Effector memory CD4-positive, alpha-beta T cell (primary cell): ENCODE data around the gene VEGFB.
"Not testable (repeated sequence)": the region's sequence is repeated elsewhere in the genome, so short reads cannot be mapped to it uniquely, and the experiment has no call there.

ENCODE experiments used
- DNase-seq, 3 donors: peaks; one replicate each; pipeline ENCODE4 v3.0.0-alpha.2; 2020
- H3K27ac ChIP-seq: 2 replicates; pipeline ENCODE4 v1.7.0; 2013; ENCODE audit warnings: mild to moderate bottlenecking, low read length, moderate library complexity; ENCODE audit not compliant: insufficient read depth, poor library complexity, severe bottlenecking
- H3K27me3 ChIP-seq: replicated peaks from 2 replicates; pipeline ENCODE4 v1.7.0; 2013; ENCODE audit warnings: mild to moderate bottlenecking, low read length; ENCODE audit not compliant: insufficient read depth, control insufficient read depth, poor library complexity, severe bottlenecking
- H3K36me3 ChIP-seq: 2 replicates; pipeline ENCODE4 v1.7.0; 2013; ENCODE audit warnings: mild to moderate bottlenecking, low read length, moderate library complexity; ENCODE audit not compliant: control insufficient read depth, insufficient read depth
- H3K4me1 ChIP-seq: 2 replicates; pipeline ENCODE4 v1.7.0; 2013; ENCODE audit warnings: low read length, mild to moderate bottlenecking; ENCODE audit not compliant: control insufficient read depth, insufficient read depth, poor library complexity, severe bottlenecking
- H3K4me3 ChIP-seq: 2 replicates; pipeline ENCODE4 v1.7.0; 2013; ENCODE audit warnings: low read length, low read depth, mild to moderate bottlenecking; ENCODE audit not compliant: insufficient read depth, poor library complexity, severe bottlenecking
- H3K9me3 ChIP-seq: 2 replicates; pipeline ENCODE4 v1.7.0; 2013; ENCODE audit warnings: mild to moderate bottlenecking, low read length, moderate library complexity; ENCODE audit not compliant: control insufficient read depth

The VEGFB gene

GRCh38 chr11:64246621-64246870 is 12.2 kb downstream of the VEGFB start:
- Histone ChIP-seq H3K4me3 (peak overlapping the region; percentile 78), H3K4me1 (peaks cover 42% of the 10 kb centered on the region)
- H3K27me3 ChIP-seq, H3K9me3 ChIP-seq, H3K27ac ChIP-seq, DNase-seq, H3K36me3 ChIP-seq: not testable (repeated sequence)

GRCh38 chr11:64246871-64247728 is 12.7 kb downstream of the VEGFB start, which contains the start of gene PPP1R14B:
TSS of gene PPP1R14B (minus strand) at chr11:64246943. CDS start at chr11:64246673, 270 bp downstream.
- H3K4me1 ChIP-seq, result peaks cover 44% of the 10 kb centered on the region

GRCh38 chr11:64247729-64248531 is 13.5 kb downstream of the VEGFB start:
- H3K27me3 ChIP-seq, result no peaks in the 10 kb centered on the region
- no peak for DNase-seq
- H3K27ac ChIP-seq, result no peak overlapping the region
- H3K4me3 ChIP-seq, result peak overlapping the region; percentile 78
- H3K36me3 ChIP-seq, result no peaks in the 10 kb centered on the region
- no peaks in the 10 kb centered on the region for H3K9me3 ChIP-seq
- peaks cover 46% of the 10 kb centered on the region for H3K4me1 ChIP-seq

More at GRCh38 chr11:64246871-64247728, 12.7 kb downstream of the VEGFB start, which contains the start of gene PPP1R14B:
- peak within 1 kb of the TSS; percentile 66 for H3K27ac ChIP-seq
- no peaks in the 10 kb centered on the region for H3K27me3 ChIP-seq
- H3K4me3 ChIP-seq, result peak within 1 kb of the TSS; percentile 78
- no peaks in the 10 kb centered on the region for H3K36me3 ChIP-seq
- peak; percentile 61 to 69 (median 63) for DNase-seq
- no peaks in the 10 kb centered on the region for H3K9me3 ChIP-seq

- Histone ChIP-seq H3K4me3 (no peak overlapping the region), H3K27ac (no peak overlapping the region), H3K27me3 (no peaks in the 10 kb centered on the region), H3K4me1 (peaks cover 46% of the 10 kb centered on the region), H3K9me3 (no peaks in the 10 kb centered on the region), H3K36me3 (no peaks in the 10 kb centered on the region)
- no peak for DNase-seq
These were observed 14.2 kb downstream of the VEGFB start for GRCh38 chr11:64248578-64248977.

GRCh38 chr11:64249038-64249437 is 14.7 kb downstream of the VEGFB start:
- no peaks in the 10 kb centered on the region for H3K36me3 ChIP-seq
- no peak overlapping the region for H3K4me3 ChIP-seq
- H3K27me3 ChIP-seq, result no peaks in the 10 kb centered on the region
- H3K27ac ChIP-seq, result no peak overlapping the region
- peaks cover 46% of the 10 kb centered on the region for H3K4me1 ChIP-seq
- no peak for DNase-seq
- no peaks in the 10 kb centered on the region for H3K9me3 ChIP-seq

- Histone ChIP-seq H3K27me3 (no peaks in the 10 kb centered on the region), H3K4me3 (no peak overlapping the region), H3K27ac (no peak overlapping the region), H3K36me3 (no peaks in the 10 kb centered on the region), H3K9me3 (no peaks in the 10 kb centered on the region), H3K4me1 (peaks cover 44% of the 10 kb centered on the region)
- no peak for DNase-seq
These were observed 15.4 kb downstream of the VEGFB start for GRCh38 chr11:64249563-64250414.

- H3K36me3 ChIP-seq, result no peaks in the 10 kb centered on the region
- H3K4me1 ChIP-seq, result peaks cover 37% of the 10 kb centered on the region
- DNase-seq, result no peak
- no peaks in the 10 kb centered on the region for H3K27me3 ChIP-seq
- H3K4me3 ChIP-seq, result peak overlapping the region; percentile 58
- H3K27ac ChIP-seq, result no peak overlapping the region
- no peaks in the 10 kb centered on the region for H3K9me3 ChIP-seq
These were observed 16.1 kb downstream of the VEGFB start for GRCh38 chr11:64250415-64251015.

GRCh38 chr11:64251016-64251752 is 16.8 kb downstream of the VEGFB start, which contains the start of gene PLCB3:
TSS of gene PLCB3 (plus strand) at chr11:64251530. CDS start at chr11:64251650, 120 bp downstream.
- Histone ChIP-seq H3K4me1 (peaks cover 32% of the 10 kb centered on the region), H3K27me3 (no peaks in the 10 kb centered on the region), H3K36me3 (no peaks in the 10 kb centered on the region), H3K4me3 (peak within 1 kb of the TSS; percentile 65), H3K27ac (no peak within 1 kb of the TSS), H3K9me3 (no peaks in the 10 kb centered on the region)
- peak; percentile 50 to 56 (median 54) for DNase-seq

GRCh38 chr11:64251753-64252002 is 17.3 kb downstream of the VEGFB start:
- peak overlapping the region; percentile 65 for H3K4me3 ChIP-seq

More at GRCh38 chr11:64251753-64252002, 17.3 kb downstream of the VEGFB start:
- no peaks in the 10 kb centered on the region for H3K36me3 ChIP-seq
- H3K4me1 ChIP-seq, result peaks cover 32% of the 10 kb centered on the region
- DNase-seq, result no peak
- H3K27me3 ChIP-seq, result no peaks in the 10 kb centered on the region
- H3K9me3 ChIP-seq, result no peaks in the 10 kb centered on the region
- H3K27ac ChIP-seq, result no peak overlapping the region
